ENCODE data around the gene SCML2. TPM values are rescaled to one million over a fixed set of nuclear protein-coding genes. Genes with fewer than 3 reads are reported as not detected.
A peak's percentile ranks its signal among the peaks of the same experiment; 100 is the strongest.

SCML2 gene
- total and polyA plus RNA-seq, 2 of the 13 experiments (the other 11 are each of a cell fraction or from before 2014, with no cell fraction given) = 5.1 to 7.6 TPM

GRCh38 chrX:18401848-18402213, 47.3 kb upstream of the SCML2 start (continued):
- TF ChIP-seq ZFP90 (CRISPR knock-in tag; IDR thresholded peaks at IDR 0.05; ENCODE audit: borderline replicate concordance) = no peak
- TF ChIP-seq ZNF33B (CRISPR knock-in tag; IDR thresholded peaks at IDR 0.05) = no peak
- no peak for TF ChIP-seq ZNF441 (CRISPR knock-in tag; IDR thresholded peaks at IDR 0.05; ENCODE audit: borderline replicate concordance)
- TF ChIP-seq MLLT10 (CRISPR knock-in tag; IDR thresholded peaks at IDR 0.05) = no peak
- no peak for TF ChIP-seq ZNF776 (CRISPR knock-in tag; IDR thresholded peaks at IDR 0.05)
- no peak for TF ChIP-seq TFDP1 (CRISPR knock-in tag; IDR thresholded peaks at IDR 0.05; ENCODE audit: borderline replicate concordance)
- no peak for TF ChIP-seq SMARCC2 (IDR thresholded peaks at IDR 0.05)
- 0 out of 2 replicates have a peak, but pooled peaks have one; percentile 2 for TF ChIP-seq RXRB (CRISPR knock-in tag; IDR thresholded peaks at IDR 0.05; ENCODE audit: borderline replicate concordance)
- no peak for TF ChIP-seq ATF7-NPFF (CRISPR knock-in tag; IDR thresholded peaks at IDR 0.05; ENCODE audit: low read depth)
- no peak for TF ChIP-seq HMG20B (CRISPR knock-in tag; conservative IDR thresholded peaks at IDR 0.05)
- TF ChIP-seq POLR2AphosphoS5 (IDR thresholded peaks at IDR 0.05; ENCODE audit: low read depth, low read length) = no peak
- TF ChIP-seq ZMYM2 (CRISPR knock-in tag; IDR thresholded peaks at IDR 0.05) = no peak
- no peak for TF ChIP-seq SOX13 (IDR thresholded peaks at IDR 0.05)
- TF ChIP-seq SOX13 (CRISPR knock-in tag; conservative IDR thresholded peaks at IDR 0.05 in 1 of 2, IDR thresholded peaks at IDR 0.05 in 1 of 2) = 0 out of 4 replicates have a peak, but pooled peaks of 1 of the 2 experiments have one; percentile 16
- TF ChIP-seq NCOA2 (CRISPR knock-in tag; IDR thresholded peaks at IDR 0.05) = peak; percentile 13; the same call in 1 of the 2 replicates
- TF ChIP-seq SNAI1 (CRISPR knock-in tag; IDR thresholded peaks at IDR 0.05; ENCODE audit: borderline replicate concordance) = no peak
- TF ChIP-seq GPBP1L1 (CRISPR knock-in tag; IDR thresholded peaks at IDR 0.05) = no peak
- no peak for TF ChIP-seq ZNF567 (CRISPR knock-in tag; IDR thresholded peaks at IDR 0.05; ENCODE audit: borderline replicate concordance)
- peak; percentile 8; the same call in 1 of the 2 replicates for TF ChIP-seq NCOR1 (IDR thresholded peaks at IDR 0.05; ENCODE audit: borderline replicate concordance, low read length)
- no peak for TF ChIP-seq E2F5 (CRISPR knock-in tag; conservative IDR thresholded peaks at IDR 0.05)
- peak; percentile 3; the same call in 1 of the 2 replicates for TF ChIP-seq PPARG (CRISPR knock-in tag; conservative IDR thresholded peaks at IDR 0.05)
- peak; percentile 29; the same call in 1 of the 2 replicates for TF ChIP-seq GFI1 (CRISPR knock-in tag; IDR thresholded peaks at IDR 0.05; ENCODE audit: borderline replicate concordance)
- TF ChIP-seq PATZ1 (CRISPR knock-in tag; IDR thresholded peaks at IDR 0.05) = peak; percentile 52; the same call in 1 of the 2 replicates
- no peak for TF ChIP-seq MTERF4 (CRISPR knock-in tag; IDR thresholded peaks at IDR 0.05)
- TF ChIP-seq ZC3H4 (CRISPR knock-in tag; IDR thresholded peaks at IDR 0.05; ENCODE audit: borderline replicate concordance) = no peak
- TF ChIP-seq KLF9 (CRISPR knock-in tag; IDR thresholded peaks at IDR 0.05; ENCODE audit: low read depth) = no peak
- TF ChIP-seq TOPORS (CRISPR knock-in tag; IDR thresholded peaks at IDR 0.05) = no peak

All from HepG2 (cell line).